H1 (cell line): ENCODE data around the gene MIEN1. TPM values are rescaled to one million over a fixed set of nuclear protein-coding genes. Genes with fewer than 3 reads are reported as not detected.

Experiments used
- CTCF ChIA-PET: fragments of 300-600 bp; sonication (Branson Sonifier 250); formaldehyde crosslinking; loops from one replicate; lab custom pipeline; 2021; ENCODE audit not compliant: partially characterized antibody; lab: Charles Lee
- POLR2A ChIA-PET: fragments of 300-600 bp; sonication (Branson Sonifier 250); formaldehyde crosslinking; loops from one replicate; lab custom pipeline; 2021; ENCODE audit warnings: inconsistent platforms; ENCODE audit not compliant: partially characterized antibody; lab: Charles Lee
- DNase-seq, 2 experiments: peaks; one replicate each; pipeline versions ENCODE4 v3.0.0 to v3.0.0-alpha.2; 2010 to 2022; ENCODE audit warnings: low spot score in 2 of 2, low read depth in 1 of 2, mixed read lengths in 1 of 2
- FAIRE-seq: peaks from 2 replicates; lab custom pipeline; 2011; peaks lifted over from hg19 to GRCh38; lab: Jason Lieb, UNC
- H2AFZ ChIP-seq: 2 replicates; pipeline ENCODE4 v1.8.1; 2012; ENCODE audit warnings: low read length, inconsistent platforms
- H2AK5ac ChIP-seq: 2 replicates; pipeline ENCODE4 v1.6.1; 2013; ENCODE audit warnings: low read depth, low read length
- H2BK120ac ChIP-seq: replicated peaks from 2 replicates; pipeline ENCODE3; 2013; ENCODE audit warnings: low read depth, low read length, inconsistent platforms
- H2BK12ac ChIP-seq: 2 replicates; pipeline ENCODE4 v1.6.1; 2013; ENCODE audit warnings: low read depth, low read length
- H2BK15ac ChIP-seq: 2 replicates; pipeline ENCODE4 v1.6.1; 2013; ENCODE audit warnings: low read length
- H2BK20ac ChIP-seq: 2 replicates; pipeline ENCODE4 v1.6.1; 2013; ENCODE audit warnings: low read length
- H2BK5ac ChIP-seq: 2 replicates; pipeline ENCODE4 v1.6.1; 2013; ENCODE audit warnings: low read depth, low read length
- H3K14ac ChIP-seq: 2 replicates; pipeline ENCODE4 v1.6.1; 2013; ENCODE audit warnings: inconsistent platforms; ENCODE audit not compliant: insufficient read length
- H3K18ac ChIP-seq: 2 replicates; pipeline ENCODE4 v1.6.1; 2013; ENCODE audit warnings: low read length; ENCODE audit errors: extremely low read depth
- H3K23ac ChIP-seq: 2 replicates; pipeline ENCODE4 v1.6.1; 2013; ENCODE audit warnings: inconsistent platforms; ENCODE audit not compliant: insufficient read length
- H3K23me2 ChIP-seq: 2 replicates; pipeline ENCODE4 v1.6.1; 2013; ENCODE audit warnings: low read depth, low read length
- H3K27ac ChIP-seq: 2 replicates; pipeline ENCODE4 v1.6.1; 2011; ENCODE audit warnings: low read depth, low read length, inconsistent platforms
- H3K27me3 ChIP-seq, 4 experiments: replicated peaks in 1 of 4; 1 replicate in 1 of 4; 2 replicates in 3 of 4; pipeline versions ENCODE4 v1.6.1 to v1.8.1; 2011 to 2013; ENCODE audit warnings: low read length in 3 of 4, mild to moderate bottlenecking in 3 of 4, inconsistent platforms in 2 of 4, mixed read lengths in 2 of 4, moderate library complexity in 1 of 4; ENCODE audit not compliant: control insufficient read depth in 3 of 4, insufficient read depth in 3 of 4; ENCODE audit errors: extremely low read depth in 1 of 4
- H3K36me3 ChIP-seq, 4 experiments: 2 replicates each; pipeline versions ENCODE4 v1.6.1 to v1.8.1; 2011 to 2013; ENCODE audit warnings: mild to moderate bottlenecking in 4 of 4, low read length in 3 of 4, moderate library complexity in 2 of 4, control low read depth in 1 of 4, inconsistent platforms in 1 of 4; ENCODE audit not compliant: insufficient read depth in 4 of 4, control insufficient read depth in 2 of 4
- H3K4ac ChIP-seq: replicated peaks from 2 replicates; pipeline ENCODE3; 2013; ENCODE audit warnings: low read length, low read depth, mixed read lengths, inconsistent platforms; ENCODE audit not compliant: insufficient read length
- H3K4me1 ChIP-seq, 4 experiments: replicated peaks in 1 of 4; 1 replicate in 1 of 4; 2 replicates in 3 of 4; pipeline versions ENCODE4 v1.6.1 to v1.8.1; 2011 to 2013; ENCODE audit warnings: low read length in 3 of 4, inconsistent platforms in 2 of 4, mixed read lengths in 1 of 4; ENCODE audit not compliant: insufficient read depth in 4 of 4, control insufficient read depth in 3 of 4
- H3K4me2 ChIP-seq, 2 experiments: 2 replicates each; pipeline versions ENCODE4 v1.6.1 to v1.8.1; 2011 to 2013; ENCODE audit warnings: low read depth in 2 of 2, low read length in 2 of 2, control low read depth in 1 of 2, inconsistent platforms in 1 of 2, mild to moderate bottlenecking in 1 of 2; ENCODE audit not compliant: insufficient read depth in 1 of 2
- H3K4me3 ChIP-seq, 4 experiments: fragments of 200-600, 300-600 bp in 1 of 4; sonication (generic), shearing (Covaris generic), sonication (Bioruptor Twin) in 1 of 4; 2 replicates each; pipeline versions ENCODE4 v1.5.1 to v1.8.1; 2011 to 2016; ENCODE audit warnings: low read length in 4 of 4, low read depth in 3 of 4, control low read depth in 2 of 4, inconsistent platforms in 2 of 4, mild to moderate bottlenecking in 2 of 4, mixed read lengths in 1 of 4, moderate library complexity in 1 of 4; ENCODE audit not compliant: insufficient read depth in 2 of 4; ENCODE audit errors: extremely low read depth in 1 of 4
- H3K56ac ChIP-seq: replicated peaks from 2 replicates; pipeline ENCODE3; 2013; ENCODE audit warnings: low read depth, mild to moderate bottlenecking, mixed read lengths, low read length, inconsistent platforms; ENCODE audit not compliant: insufficient read length
- H3K79me1 ChIP-seq: 2 replicates; pipeline ENCODE4 v1.6.1; 2013; ENCODE audit warnings: low read depth, low read length, control low read depth
- H3K79me2 ChIP-seq, 2 experiments: 2 replicates each; pipeline versions ENCODE4 v1.6.1 to v1.8.1; 2012 to 2013; ENCODE audit warnings: low read length in 2 of 2, mild to moderate bottlenecking in 2 of 2, inconsistent platforms in 1 of 2; ENCODE audit not compliant: insufficient read depth in 2 of 2, control insufficient read depth in 1 of 2
- H3K9ac ChIP-seq, 4 experiments: replicated peaks in 1 of 4; 1 replicate in 1 of 4; 2 replicates in 3 of 4; pipeline versions ENCODE4 v1.6.1 to v1.8.1; 2011 to 2013; ENCODE audit warnings: low read depth in 3 of 4, low read length in 3 of 4, control low read depth in 2 of 4, mild to moderate bottlenecking in 2 of 4, moderate library complexity in 2 of 4, inconsistent platforms in 1 of 4; ENCODE audit errors: extremely low read depth in 1 of 4
- H3K9me3 ChIP-seq, 2 experiments: 2 replicates each; pipeline versions ENCODE4 v1.6.1 to v1.8.1; 2012 to 2013; ENCODE audit warnings: mild to moderate bottlenecking in 2 of 2, moderate library complexity in 2 of 2, control low read depth in 1 of 2, inconsistent platforms in 1 of 2, low read depth in 1 of 2, low read length in 1 of 2, mixed read lengths in 1 of 2; ENCODE audit not compliant: insufficient read depth in 2 of 2
- H4K20me1 ChIP-seq, 2 experiments: replicated peaks in 1 of 2; 2 replicates each; pipeline versions ENCODE3 to v1.8.1; 2011 to 2013; ENCODE audit warnings: inconsistent platforms in 2 of 2, low read length in 2 of 2, mild to moderate bottlenecking in 1 of 2; ENCODE audit not compliant: insufficient read depth in 2 of 2, control insufficient read depth in 1 of 2
- H4K5ac ChIP-seq: 2 replicates; pipeline ENCODE4 v1.6.1; 2013; ENCODE audit warnings: low read length, low read depth, mixed read lengths, inconsistent platforms; ENCODE audit not compliant: insufficient read length
- H4K8ac ChIP-seq: 2 replicates; pipeline ENCODE4 v1.8.0; 2013; ENCODE audit warnings: mild to moderate bottlenecking, moderate library complexity, low read length, inconsistent platforms; ENCODE audit not compliant: insufficient read depth; ENCODE audit errors: extremely low read depth
- H4K91ac ChIP-seq: replicated peaks from 2 replicates; pipeline ENCODE3; 2013; ENCODE audit warnings: low read length, mixed read lengths, inconsistent platforms; ENCODE audit not compliant: insufficient read length
- CTBP2 ChIP-seq: IDR thresholded peaks from 2 replicates; pipeline ENCODE4 v1.7.0; 2011; ENCODE audit warnings: borderline replicate concordance, mild to moderate bottlenecking, moderate library complexity, mixed read lengths, low read length; ENCODE audit not compliant: insufficient read depth, insufficient read length
- GABPA ChIP-seq: IDR thresholded peaks from 2 replicates; pipeline ENCODE4 v1.6.1; 2011; ENCODE audit warnings: mild to moderate bottlenecking, low read length, moderate library complexity, borderline replicate concordance; ENCODE audit not compliant: insufficient read depth
- JUN ChIP-seq: IDR thresholded peaks from 2 replicates; pipeline ENCODE4 v1.6.1; 2011; ENCODE audit warnings: low read depth, mild to moderate bottlenecking, improper control_type of control experiment, low read length
- KDM1A ChIP-seq: fragments of 200-600, 300-600 bp; sonication (generic); IDR thresholded peaks from 2 replicates; pipeline ENCODE4 v1.7.1; 2016; ENCODE audit warnings: mild to moderate bottlenecking, low read length, borderline replicate concordance
- PHF8 ChIP-seq: fragments of 200-600 bp; sonication (generic); conservative IDR thresholded peaks from 2 replicates; pipeline ENCODE4 v1.7.1; 2012; ENCODE audit warnings: low read depth, mild to moderate bottlenecking, inconsistent platforms, low read length, moderate library complexity
- RXRA ChIP-seq: IDR thresholded peaks from 2 replicates; pipeline ENCODE4 v1.6.1; 2011; ENCODE audit warnings: low read depth, mild to moderate bottlenecking, low read length, moderate library complexity; ENCODE audit not compliant: insufficient read depth
- SP2 ChIP-seq: IDR thresholded peaks from 2 replicates; pipeline ENCODE4 v1.6.1; 2012; ENCODE audit warnings: mild to moderate bottlenecking, low read length, inconsistent platforms
- YY1 ChIP-seq: IDR thresholded peaks from 2 replicates; pipeline ENCODE4 v1.6.1; 2011; ENCODE audit warnings: low read depth, mild to moderate bottlenecking, low read length
- WGBS, 2 experiments: shearing (Covaris generic) in 1 of 2; methylation state at CpG; one replicate each; pipeline versions ENCODE4 v1.1.6 to v1.1.7; 2013 to 2015; ENCODE audit warnings: low lambda C conversion rate in 2 of 2, mixed read lengths in 2 of 2, inconsistent platforms in 1 of 2, low coverage in 1 of 2, missing lambda C conversion rate in 1 of 2; ENCODE audit not compliant: insufficient replicate concordance in 2 of 2, insufficient coverage in 1 of 2, insufficient read length in 1 of 2; ENCODE audit errors: extremely low coverage in 1 of 2, missing lambda C conversion rate in 1 of 2; 5-methylcytosine and 5-hydroxymethylcytosine counted together
- polyA plus RNA-seq, 7 experiments: library from polyadenylated mRNA; depleted of rRNA in 3 of 7; stranded (reverse) in 5 of 7; unstranded in 2 of 7; fragments of >200 nt in 5 of 7; fragments of 200-250 nt in 2 of 7; gene quantifications; 1 replicate in 5 of 7; 2 replicates in 1 of 7; 4 replicates in 1 of 7; pipeline versions ENCODE4 v1.2.1 to v1.2.3, GENCODE V29; 2011 to 2013; ENCODE audit warnings: missing spikeins in 2 of 7, mixed read lengths in 2 of 7
- total RNA-seq: library from RNA; stranded (reverse); fragmentation: NEBNext Ultra II Directional; extraction: Animal tissue kit (Norgen Biotek cat#: 25700); gene quantifications from 2 replicates; pipeline ENCODE4 v1.2.1, GENCODE V29; 2021
- TF ChIP-seq, protein P1 (sequence below): IDR thresholded peaks from 2 replicates; pipeline ENCODE4 v1.6.1; 2012; ENCODE audit warnings: inconsistent platforms
- TF ChIP-seq, protein P2 (sequence below), 3 experiments: IDR thresholded peaks; 1 replicate in 2 of 3; 2 replicates in 1 of 3; pipeline versions ENCODE4 v1.5.1 to v1.6.1; 2011; ENCODE audit warnings: low read length in 3 of 3, mild to moderate bottlenecking in 3 of 3, inconsistent platforms in 2 of 3, low read depth in 1 of 3, moderate library complexity in 1 of 3; ENCODE audit not compliant: insufficient read depth in 1 of 3; ENCODE audit errors: control extremely low read depth in 1 of 3

MIEN1 gene
- total and polyA plus RNA-seq, 2 of the 8 experiments (the other 6 are each of a cell fraction or from before 2014, with no cell fraction given): 29.6 to 54.9 TPM

DNA sequence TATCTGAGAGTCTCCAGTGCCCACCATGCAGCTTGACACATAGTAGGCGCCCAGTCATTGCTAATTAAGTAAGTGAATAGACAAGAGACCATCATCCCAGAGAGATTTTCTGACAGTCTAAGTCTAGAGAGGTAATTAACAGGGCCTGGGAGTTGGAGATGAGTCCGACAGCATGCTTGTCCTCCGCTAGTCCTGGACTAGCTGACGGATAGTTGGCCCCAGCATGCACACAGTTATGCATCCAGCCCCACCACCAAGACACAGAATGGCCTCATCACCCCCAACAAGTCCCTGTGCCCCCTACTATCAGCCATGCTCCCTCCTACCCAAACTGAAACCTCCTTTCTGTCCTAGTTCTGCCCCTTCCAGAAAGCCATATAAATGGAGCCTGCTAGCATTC, 17.4 kb upstream of the MIEN1 start:
- no peak overlapping the region for H2AFZ ChIP-seq
- no peak overlapping the region for H3K9ac ChIP-seq
- FAIRE-seq (no peak), DNase-seq (no peak)
- H2BK12ac ChIP-seq: no peak overlapping the region
- ChIA-PET POLR2A (interaction anchor here (1.1 to 1.7 kb wide), 4 partner anchors 18 to 126 kb away, joined by 3 to 4 read pairs (median 4); no protein-coding TSS in a partner anchor), CTCF (interaction anchor here (1.0 to 1.5 kb wide), 2 partner anchors 17 to 126 kb away, joined by 3 to 5 read pairs; partner anchors contain the start of gene MIEN1)
- no peak overlapping the region for H3K14ac ChIP-seq
- H3K27me3 ChIP-seq: no peaks in the 10 kb centered on the region
- no peaks in the 10 kb centered on the region for H4K20me1 ChIP-seq
- H3K4me3 ChIP-seq: no peak overlapping the region
- H2AK5ac ChIP-seq: no peak overlapping the region
- H2BK15ac ChIP-seq: no peak overlapping the region
- no peak overlapping the region for H3K18ac ChIP-seq
- no peaks in the 10 kb centered on the region for H3K23me2 ChIP-seq
- WGBS, 2 experiments: 91% methylated on average over 4 of the region's 4 CpGs; no CpG with 5 or more reads in 1 of the 2 experiments
- no peak overlapping the region for H3K27ac ChIP-seq
- no peak overlapping the region for H2BK120ac ChIP-seq
- H3K79me1 ChIP-seq: no peaks in the 10 kb centered on the region; the same call in 1 of the 2 replicates
- no peak overlapping the region for H3K23ac ChIP-seq
- H3K56ac ChIP-seq: no peak overlapping the region
- no peak overlapping the region; the same call in 1 of the 2 replicates for H4K8ac ChIP-seq
- no peak overlapping the region for H3K4me2 ChIP-seq
- H3K4me1 ChIP-seq: peaks cover 0 to 17% (median 11%) of the 10 kb centered on the region in 4 experiments; a peak in 6 of 7 replicates
- H3K79me2 ChIP-seq: no peaks in the 10 kb centered on the region
- H3K4ac ChIP-seq: no peak overlapping the region
- no peak overlapping the region for H2BK20ac ChIP-seq
- H4K91ac ChIP-seq: no peak overlapping the region
- H3K9me3 ChIP-seq: no peaks in the 10 kb centered on the region
- H4K5ac ChIP-seq: no peak overlapping the region
- peaks cover 4 to 38% (median 28%) of the 10 kb centered on the region in 4 experiments; a peak in 6 of 8 replicates for H3K36me3 ChIP-seq
- H2BK5ac ChIP-seq: no peak overlapping the region
- TF ChIP-seq SP2 (no peak), YY1 (no peak), CTBP2 (no peak), GABPA (no peak), JUN (no peak), PHF8 (no peak), KDM1A (no peak), RXRA (no peak)
- TF ChIP-seq, protein P1, sequence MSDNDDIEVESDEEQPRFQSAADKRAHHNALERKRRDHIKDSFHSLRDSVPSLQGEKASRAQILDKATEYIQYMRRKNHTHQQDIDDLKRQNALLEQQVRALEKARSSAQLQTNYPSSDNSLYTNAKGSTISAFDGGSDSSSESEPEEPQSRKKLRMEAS: no peak
- TF ChIP-seq, protein P2, sequence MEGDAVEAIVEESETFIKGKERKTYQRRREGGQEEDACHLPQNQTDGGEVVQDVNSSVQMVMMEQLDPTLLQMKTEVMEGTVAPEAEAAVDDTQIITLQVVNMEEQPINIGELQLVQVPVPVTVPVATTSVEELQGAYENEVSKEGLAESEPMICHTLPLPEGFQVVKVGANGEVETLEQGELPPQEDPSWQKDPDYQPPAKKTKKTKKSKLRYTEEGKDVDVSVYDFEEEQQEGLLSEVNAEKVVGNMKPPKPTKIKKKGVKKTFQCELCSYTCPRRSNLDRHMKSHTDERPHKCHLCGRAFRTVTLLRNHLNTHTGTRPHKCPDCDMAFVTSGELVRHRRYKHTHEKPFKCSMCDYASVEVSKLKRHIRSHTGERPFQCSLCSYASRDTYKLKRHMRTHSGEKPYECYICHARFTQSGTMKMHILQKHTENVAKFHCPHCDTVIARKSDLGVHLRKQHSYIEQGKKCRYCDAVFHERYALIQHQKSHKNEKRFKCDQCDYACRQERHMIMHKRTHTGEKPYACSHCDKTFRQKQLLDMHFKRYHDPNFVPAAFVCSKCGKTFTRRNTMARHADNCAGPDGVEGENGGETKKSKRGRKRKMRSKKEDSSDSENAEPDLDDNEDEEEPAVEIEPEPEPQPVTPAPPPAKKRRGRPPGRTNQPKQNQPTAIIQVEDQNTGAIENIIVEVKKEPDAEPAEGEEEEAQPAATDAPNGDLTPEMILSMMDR (IDR thresholded peaks at IDR 0.05; ENCODE audit: control extremely low read depth in 1 of 3, insufficient read depth in 1 of 3, low read depth in 1 of 3, low read length in 3 of 3): no peak
